HG02571 (cell line): ENCODE data around the gene MYO3A.

ENCODE experiments used
- ATAC-seq: cut with Tn5 transposase; IDR thresholded peaks from one replicate; pipeline ENCODE4 v1.9.1; 2021; ENCODE audit warnings: mild to moderate bottlenecking, moderate library complexity; ENCODE audit not compliant: unreplicated experiment

MYO3A gene

DNA sequence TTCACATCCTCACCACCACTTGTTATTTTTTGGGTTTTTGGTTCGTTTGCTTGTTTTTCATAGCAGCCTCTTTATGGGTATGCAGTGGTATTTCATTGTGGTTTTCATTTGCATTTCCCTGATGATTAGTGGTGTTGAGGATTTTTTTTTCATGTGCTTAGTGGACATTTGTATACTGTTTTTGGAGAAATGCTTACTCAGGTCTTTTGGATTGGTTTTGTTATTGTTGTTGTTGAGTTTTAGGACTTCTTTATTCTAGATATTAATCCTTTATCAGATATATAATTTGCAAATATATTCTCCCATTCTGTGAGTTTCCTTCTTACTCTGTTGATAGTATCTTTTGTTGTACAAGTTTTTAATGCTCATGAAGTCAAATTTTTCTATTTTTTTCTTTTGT is 325.3 kb downstream of the MYO3A start:
- ATAC-seq, result no peak
